GM12878 (cell line): Measurements from ENCODE around the gene CLEC5A. TPM values are rescaled to one million over a fixed set of nuclear protein-coding genes. Genes with fewer than 3 reads are reported as not detected.

ENCODE experiments used
- ATAC-seq: fragments of 200-7000 bp; cut with Tn5 transposase; 3 replicates; pipeline ENCODE4 v1.9.1; 2020; ENCODE audit warnings: mild to moderate bottlenecking, moderate library complexity
- BruUV-seq: library from RNA; stranded (reverse); fragments of 400-500 nt; replicated peaks from 2 replicates; lab custom pipeline; 2021; lab: Mats Ljungman, UMichigan
- CTCF ChIA-PET: fragments of 300-600 bp; sonication (Branson Sonifier 250); formaldehyde crosslinking; extraction: SDS; loops from one replicate; lab custom pipeline; 2021; ENCODE audit warnings: inconsistent platforms; lab: Yijun Ruan, JAX
- POLR2A ChIA-PET: fragments of 350-600 bp; formaldehyde crosslinking; extraction: SDS; loops from one replicate; lab custom pipeline; 2021; ENCODE audit warnings: inconsistent platforms; lab: Charles Lee
- RAD21 ChIA-PET: fragments of 300-600 bp; sonication (Branson Sonifier 250); formaldehyde crosslinking; loops from one replicate; lab custom pipeline; 2023; ENCODE audit warnings: antibody characterized with exemption; ENCODE audit not compliant: unreplicated experiment; lab: Charles Lee
- SMC1A ChIA-PET: fragments of 300-600 bp; sonication (Branson Sonifier 250); formaldehyde crosslinking; loops from one replicate; lab custom pipeline; 2023; ENCODE audit not compliant: unreplicated experiment, uncharacterized antibody; lab: Charles Lee
- DNase-seq: peaks from one replicate; pipeline ENCODE4 v3.0.0-alpha.2; 2011; ENCODE audit warnings: low read depth, low spot score
- FAIRE-seq: peaks from 3 replicates; lab custom pipeline; 2011; peaks lifted over from hg19 to GRCh38; lab: Jason Lieb, UNC
- H2AFZ ChIP-seq: 2 replicates; pipeline ENCODE4 v1.6.0; 2011; ENCODE audit warnings: low read depth, low read length, control low read depth; ENCODE audit not compliant: control insufficient read depth
- H3K27ac ChIP-seq: 2 replicates; pipeline ENCODE4 v1.5.1; 2011; ENCODE audit warnings: control low read depth; ENCODE audit not compliant: control insufficient read depth, insufficient read depth
- H3K27me3 ChIP-seq, 2 experiments: replicated peaks in 1 of 2; 2 replicates each; pipeline versions ENCODE4 v1.6.0 to v1.6.1; 2011; ENCODE audit warnings: low read length in 1 of 2; ENCODE audit not compliant: control insufficient read depth in 2 of 2, insufficient read depth in 2 of 2
- H3K36me3 ChIP-seq, 2 experiments: 2 replicates each; pipeline ENCODE4 v1.5.1; 2011; ENCODE audit warnings: low read length in 1 of 2; ENCODE audit not compliant: control insufficient read depth in 2 of 2, insufficient read depth in 2 of 2
- H3K4me1 ChIP-seq: 2 replicates; pipeline ENCODE4 v1.6.1; 2011; ENCODE audit warnings: mild to moderate bottlenecking, low read length, moderate library complexity, mixed read lengths; ENCODE audit not compliant: control insufficient read depth, insufficient read depth
- H3K4me2 ChIP-seq: 2 replicates; pipeline ENCODE4 v1.6.0; 2011; ENCODE audit warnings: control low read depth; ENCODE audit not compliant: control insufficient read depth, insufficient read depth
- H3K4me3 ChIP-seq: fragments of 200-600 bp; sonication (generic); 2 replicates; pipeline ENCODE4 v1.5.1; 2016
- H3K79me2 ChIP-seq: 2 replicates; pipeline ENCODE4 v1.6.0; 2011; ENCODE audit warnings: low read length; ENCODE audit not compliant: control insufficient read depth, insufficient read depth
- H3K9ac ChIP-seq: 2 replicates; pipeline ENCODE4 v1.8.0; 2011; ENCODE audit warnings: low read length, control low read depth, mixed read lengths; ENCODE audit not compliant: control insufficient read depth, insufficient read depth
- H3K9me3 ChIP-seq: replicated peaks from 3 replicates; pipeline ENCODE4 v1.5.1; 2011; ENCODE audit warnings: mild to moderate bottlenecking, low read length; ENCODE audit not compliant: control insufficient read depth, insufficient read depth
- H4K20me1 ChIP-seq: 2 replicates; pipeline ENCODE4 v1.6.0; 2011; ENCODE audit not compliant: control insufficient read depth, insufficient read depth
- CEBPB ChIP-seq, 2 experiments: fragments of 150-350 bp in 1 of 2; IDR thresholded peaks; 2 replicates each; pipeline ENCODE4 v1.6.1; 2012 to 2014; ENCODE audit warnings: low read depth in 2 of 2, low read length in 2 of 2, borderline replicate concordance in 1 of 2, inconsistent platforms in 1 of 2
- CHD2 ChIP-seq: IDR thresholded peaks from 2 replicates; pipeline ENCODE4 v1.6.1; 2011; ENCODE audit warnings: low read depth, low read length, improper control_type of control experiment, borderline replicate concordance
- DPF2 ChIP-seq: fragments of 450-650 bp; IDR thresholded peaks from 2 replicates; pipeline ENCODE4 v1.6.1; 2017; ENCODE audit warnings: mild to moderate bottlenecking
- FOS ChIP-seq: IDR thresholded peaks from 3 replicates; pipeline ENCODE4 v1.6.1; 2011; ENCODE audit warnings: borderline replicate concordance; ENCODE audit not compliant: insufficient read length; ENCODE audit errors: extremely low read depth
- GABPA ChIP-seq: IDR thresholded peaks from 2 replicates; pipeline ENCODE4 v1.6.1; 2014; ENCODE audit warnings: antibody characterized with exemption, low read depth, mild to moderate bottlenecking, inconsistent platforms
- IKZF1 ChIP-seq: fragments of 450-650 bp; conservative IDR thresholded peaks from 2 replicates; pipeline ENCODE4 v1.6.1; 2017; ENCODE audit warnings: antibody characterized with exemption, mild to moderate bottlenecking
- MEF2B ChIP-seq: fragments of 450-650 bp; IDR thresholded peaks from 2 replicates; pipeline ENCODE4 v1.6.1; 2018; ENCODE audit warnings: mild to moderate bottlenecking, moderate library complexity; ENCODE audit not compliant: partially characterized antibody, poor library complexity, severe bottlenecking
- NFXL1 ChIP-seq: fragments of 450-650 bp; IDR thresholded peaks from 2 replicates; pipeline ENCODE4 v1.6.1; 2017; ENCODE audit warnings: antibody characterized with exemption, mild to moderate bottlenecking, borderline replicate concordance
- RAD51 ChIP-seq: fragments of 450-650 bp; IDR thresholded peaks from 2 replicates; pipeline ENCODE4 v1.6.1; 2016; ENCODE audit warnings: moderate library complexity, mild to moderate bottlenecking, inconsistent platforms
- SMAD1 ChIP-seq: fragments of 450-650 bp; IDR thresholded peaks from 2 replicates; pipeline ENCODE4 v1.6.1; 2018; ENCODE audit warnings: mild to moderate bottlenecking, low read depth; ENCODE audit not compliant: partially characterized antibody
- SMAD5 ChIP-seq: IDR thresholded peaks from 2 replicates; pipeline ENCODE4 v1.6.1; 2016; ENCODE audit warnings: antibody characterized with exemption, low read depth
- SP1 ChIP-seq: IDR thresholded peaks from one replicate; pipeline ENCODE4 v1.6.1; 2011; ENCODE audit warnings: low read depth, low read length
- SRF ChIP-seq, 2 experiments: IDR thresholded peaks; 2 replicates each; pipeline ENCODE4 v1.6.1; 2011; ENCODE audit warnings: low read depth in 2 of 2, low read length in 2 of 2, mild to moderate bottlenecking in 1 of 2, moderate library complexity in 1 of 2
- YY1 ChIP-seq: IDR thresholded peaks from 2 replicates; pipeline ENCODE4 v1.6.1; 2011; ENCODE audit warnings: low read depth, mild to moderate bottlenecking, low read length
- ZZZ3 ChIP-seq: IDR thresholded peaks from 2 replicates; pipeline ENCODE4 v1.6.1; 2011; ENCODE audit warnings: low read depth; ENCODE audit not compliant: control insufficient read depth, insufficient read length
- WGBS: methylation state at CpG from one replicate; pipeline ENCODE4 v1.1.6; 2016; ENCODE audit warnings: low lambda C conversion rate; ENCODE audit not compliant: insufficient replicate concordance, insufficient coverage; ENCODE audit errors: missing lambda C conversion rate; 5-methylcytosine and 5-hydroxymethylcytosine counted together
- in situ Hi-C: fragments of 300-500 bp; cut with MboI; formaldehyde crosslinking; loops from 9 replicates; pipeline ENCODE4 v1.14.3; 2018; ENCODE audit warnings: mixed read lengths
- intact Hi-C: fragments of 100-400 bp; cut with micrococcal nuclease; formaldehyde crosslinking; loops from one replicate; pipeline ENCODE4 v1.14.2; 2022; ENCODE audit not compliant: unreplicated experiment
- polyA plus RNA-seq, 11 experiments: library from polyadenylated mRNA; depleted of rRNA in 4 of 11; unstranded in 6 of 11; stranded (reverse) in 5 of 11; fragments of >200 nt; fragmentation: Nextera tagmentation in 4 of 11; fragmentation: Illumina TruSeq in 1 of 11; extraction: Ambion mirVana in 4 of 11; extraction: Trizol in 1 of 11; gene quantifications; 1 replicate in 1 of 11; 2 replicates in 10 of 11; pipeline versions ENCODE4 v1.2.1 to v1.2.3, GENCODE V29; 2011 to 2016; ENCODE audit warnings: inconsistent platforms in 2 of 11, missing spikeins in 2 of 11, low read depth in 1 of 11
- total RNA-seq, 4 experiments: library from RNA; depleted of rRNA in 3 of 4; stranded (reverse); fragments of >200 nt in 3 of 4; fragmentation: Illumina TruSeq in 1 of 4; extraction: Trizol in 1 of 4; gene quantifications; 2 replicates each; pipeline versions ENCODE4 v1.2.1 to v1.2.3, GENCODE V29; 2013 to 2021
- TF ChIP-seq, protein P1 (sequence below): fragments of 450-650 bp; IDR thresholded peaks from 2 replicates; pipeline ENCODE4 v1.6.1; 2018; ENCODE audit warnings: mild to moderate bottlenecking, low read depth, moderate library complexity; ENCODE audit not compliant: partially characterized antibody
- TF ChIP-seq, protein P2 (sequence below): IDR thresholded peaks from 2 replicates; pipeline ENCODE4 v1.6.1; 2012; ENCODE audit warnings: low read depth, low read length, improper control_type of control experiment
- TF ChIP-seq, protein P3 (sequence below): fragments of 450-650 bp; IDR thresholded peaks from 2 replicates; pipeline ENCODE4 v1.6.1; 2016; ENCODE audit warnings: mild to moderate bottlenecking

The CLEC5A gene
- total and polyA plus RNA-seq, 10 of the 15 experiments (the other 5 are each of a cell fraction or from before 2014, with no cell fraction given): not detected

DNA sequence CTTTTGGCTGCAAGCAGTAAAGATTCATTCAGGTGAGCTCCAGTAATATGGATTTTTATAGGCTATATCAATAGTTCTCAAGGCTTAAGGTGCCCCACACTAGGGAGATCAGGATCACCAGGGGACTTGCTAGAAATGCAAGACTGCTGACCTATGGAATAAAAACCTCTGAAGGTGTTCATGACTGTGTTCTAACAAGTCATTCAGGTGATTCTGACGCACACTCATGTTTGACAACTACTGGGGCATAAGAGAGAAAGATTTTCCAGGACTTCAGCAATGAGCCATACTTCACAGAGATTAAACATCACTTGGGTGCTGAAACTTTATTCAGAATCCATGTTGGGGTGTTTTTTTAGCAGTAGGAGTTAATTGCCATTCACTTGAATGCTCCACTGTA lies 31.6 kb upstream of the CLEC5A start (continued):
- TF ChIP-seq, protein P1, sequence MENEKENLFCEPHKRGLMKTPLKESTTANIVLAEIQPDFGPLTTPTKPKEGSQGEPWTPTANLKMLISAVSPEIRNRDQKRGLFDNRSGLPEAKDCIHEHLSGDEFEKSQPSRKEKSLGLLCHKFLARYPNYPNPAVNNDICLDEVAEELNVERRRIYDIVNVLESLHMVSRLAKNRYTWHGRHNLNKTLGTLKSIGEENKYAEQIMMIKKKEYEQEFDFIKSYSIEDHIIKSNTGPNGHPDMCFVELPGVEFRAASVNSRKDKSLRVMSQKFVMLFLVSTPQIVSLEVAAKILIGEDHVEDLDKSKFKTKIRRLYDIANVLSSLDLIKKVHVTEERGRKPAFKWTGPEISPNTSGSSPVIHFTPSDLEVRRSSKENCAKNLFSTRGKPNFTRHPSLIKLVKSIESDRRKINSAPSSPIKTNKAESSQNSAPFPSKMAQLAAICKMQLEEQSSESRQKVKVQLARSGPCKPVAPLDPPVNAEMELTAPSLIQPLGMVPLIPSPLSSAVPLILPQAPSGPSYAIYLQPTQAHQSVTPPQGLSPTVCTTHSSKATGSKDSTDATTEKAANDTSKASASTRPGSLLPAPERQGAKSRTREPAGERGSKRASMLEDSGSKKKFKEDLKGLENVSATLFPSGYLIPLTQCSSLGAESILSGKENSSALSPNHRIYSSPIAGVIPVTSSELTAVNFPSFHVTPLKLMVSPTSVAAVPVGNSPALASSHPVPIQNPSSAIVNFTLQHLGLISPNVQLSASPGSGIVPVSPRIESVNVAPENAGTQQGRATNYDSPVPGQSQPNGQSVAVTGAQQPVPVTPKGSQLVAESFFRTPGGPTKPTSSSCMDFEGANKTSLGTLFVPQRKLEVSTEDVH: no peak

DNA sequence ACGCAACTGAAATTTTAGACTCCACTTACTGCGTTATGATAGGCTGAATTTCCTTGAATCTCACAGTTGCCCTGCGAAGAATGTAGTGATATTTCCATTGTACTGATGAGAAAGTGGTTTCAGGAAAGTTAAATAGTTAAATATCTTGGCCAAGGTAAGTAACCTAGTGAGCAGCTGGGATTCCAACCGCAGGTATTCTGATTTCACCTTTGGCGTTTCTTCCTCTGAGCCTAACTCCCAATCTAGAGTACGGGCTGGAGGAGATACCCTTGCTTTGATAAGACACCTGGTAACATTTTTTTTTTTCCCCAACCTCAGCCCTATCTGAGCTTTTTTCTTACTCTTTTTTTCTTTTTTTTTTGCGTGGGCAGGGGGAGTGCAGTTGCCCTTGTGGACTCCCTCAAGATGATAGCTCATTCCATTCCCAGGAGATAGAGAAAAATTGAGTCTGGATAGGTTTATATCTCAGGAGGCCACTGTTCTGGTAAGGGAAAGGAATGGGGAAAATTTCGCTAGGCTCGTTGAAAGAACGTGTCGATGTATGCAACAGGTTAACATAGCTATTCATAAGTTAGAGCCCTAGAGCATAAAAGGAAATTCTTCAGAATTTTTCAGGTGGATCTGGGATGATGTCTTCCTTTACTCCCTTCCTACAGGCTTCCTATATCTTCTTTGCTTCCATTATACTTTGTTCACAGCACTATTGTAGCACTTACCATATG lies 29.9 kb upstream of the CLEC5A start:
- FAIRE-seq: no peak
- in situ Hi-C loops: loop anchor here (10.0 kb wide), 1 partner anchor 328 kb away; no protein-coding TSS in a partner anchor
- no TSS peak for BruUV-seq
- Histone ChIP-seq H3K27me3 (no peaks in the 10 kb centered on the region), H3K79me2 (no peaks in the 10 kb centered on the region), H4K20me1 (no peaks in the 10 kb centered on the region), H3K4me2 (peak overlapping the region; percentile 67), H3K9ac (no peak overlapping the region), H3K9me3 (no peaks in the 10 kb centered on the region), H2AFZ (peak overlapping the region; percentile 81), H3K36me3 (no peaks in the 10 kb centered on the region), H3K27ac (no peak overlapping the region), H3K4me1 (no peaks in the 10 kb centered on the region), H3K4me3 (no peak overlapping the region)
- SMC1A ChIA-PET: interaction anchor here (0.7 to 2.8 kb wide), 8 partner anchors 18 to 383 kb away, joined by 3 to 11 read pairs (median 3); no protein-coding TSS in a partner anchor
- RAD21 ChIA-PET: interaction anchor here (1.2 to 1.3 kb wide), 2 partner anchors 344 to 385 kb away, joined by 3 read pairs; no protein-coding TSS in a partner anchor
- CTCF ChIA-PET: interaction anchor here (0.6 to 3.9 kb wide), 28 partner anchors 10 to 983 kb away, joined by 3 to 40 read pairs (median 4); partner anchors contain the start of gene MGAM
- no peak for ATAC-seq
- WGBS: 21% methylated on average over 11 of the region's 11 CpGs
- no peak for DNase-seq
- intact Hi-C loops: loop anchor here (1.0 kb wide), 2 partner anchors 212 to 325 kb away; no protein-coding TSS in a partner anchor
- POLR2A ChIA-PET: no interaction called here
- TF ChIP-seq GABPA: no peak
- no peak for TF ChIP-seq NFXL1
- no peak for TF ChIP-seq SMAD5
- TF ChIP-seq CHD2: no peak
- TF ChIP-seq MEF2B: no peak
- no peak for TF ChIP-seq DPF2
- TF ChIP-seq ZZZ3: no peak
- TF ChIP-seq SRF (IDR thresholded peaks at IDR 0.05; ENCODE audit: low read depth in 2 of 2, low read length in 2 of 2): no peak
- no peak for TF ChIP-seq YY1
- no peak for TF ChIP-seq FOS
- TF ChIP-seq SMAD1: no peak
- no peak for TF ChIP-seq RAD51
- TF ChIP-seq, protein P2, sequence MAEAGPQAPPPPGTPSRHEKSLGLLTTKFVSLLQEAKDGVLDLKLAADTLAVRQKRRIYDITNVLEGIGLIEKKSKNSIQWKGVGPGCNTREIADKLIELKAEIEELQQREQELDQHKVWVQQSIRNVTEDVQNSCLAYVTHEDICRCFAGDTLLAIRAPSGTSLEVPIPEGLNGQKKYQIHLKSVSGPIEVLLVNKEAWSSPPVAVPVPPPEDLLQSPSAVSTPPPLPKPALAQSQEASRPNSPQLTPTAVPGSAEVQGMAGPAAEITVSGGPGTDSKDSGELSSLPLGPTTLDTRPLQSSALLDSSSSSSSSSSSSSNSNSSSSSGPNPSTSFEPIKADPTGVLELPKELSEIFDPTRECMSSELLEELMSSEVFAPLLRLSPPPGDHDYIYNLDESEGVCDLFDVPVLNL: no peak
- TF ChIP-seq SP1: no peak
- TF ChIP-seq CEBPB (IDR thresholded peaks at IDR 0.05; ENCODE audit: borderline replicate concordance in 1 of 2, low read depth in 2 of 2, low read length in 2 of 2): no peak
- no peak for TF ChIP-seq IKZF1
- TF ChIP-seq, protein P3, sequence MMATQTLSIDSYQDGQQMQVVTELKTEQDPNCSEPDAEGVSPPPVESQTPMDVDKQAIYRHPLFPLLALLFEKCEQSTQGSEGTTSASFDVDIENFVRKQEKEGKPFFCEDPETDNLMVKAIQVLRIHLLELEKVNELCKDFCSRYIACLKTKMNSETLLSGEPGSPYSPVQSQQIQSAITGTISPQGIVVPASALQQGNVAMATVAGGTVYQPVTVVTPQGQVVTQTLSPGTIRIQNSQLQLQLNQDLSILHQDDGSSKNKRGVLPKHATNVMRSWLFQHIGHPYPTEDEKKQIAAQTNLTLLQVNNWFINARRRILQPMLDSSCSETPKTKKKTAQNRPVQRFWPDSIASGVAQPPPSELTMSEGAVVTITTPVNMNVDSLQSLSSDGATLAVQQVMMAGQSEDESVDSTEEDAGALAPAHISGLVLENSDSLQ: no peak
